ENCODE results near the gene SPDYE4.

DNA sequence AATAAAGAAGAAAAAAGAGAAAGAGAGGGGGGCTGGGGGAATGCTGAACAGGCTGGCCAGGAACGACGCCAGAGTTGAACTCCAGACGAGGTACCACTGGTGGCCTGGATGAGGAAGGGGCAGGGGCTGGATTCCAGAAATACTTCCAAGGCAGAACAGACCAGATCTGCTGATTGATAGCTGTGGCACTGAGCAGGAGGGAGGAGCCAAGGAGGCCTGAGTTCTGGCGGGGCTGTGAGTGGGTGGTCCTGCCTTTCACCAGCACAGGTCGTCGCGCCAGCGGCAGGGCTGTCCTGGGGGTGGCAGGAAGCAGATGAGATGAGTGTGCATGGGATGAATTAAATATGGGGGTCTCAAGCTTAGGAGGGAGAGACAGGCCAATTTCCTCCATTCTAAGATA is 19.2 kb downstream of the SPDYE4 start:
- TF ChIP-seq NFIC (IDR thresholded peaks at IDR 0.05; ENCODE audit: borderline replicate concordance): no peak
- TF ChIP-seq, protein P1, sequence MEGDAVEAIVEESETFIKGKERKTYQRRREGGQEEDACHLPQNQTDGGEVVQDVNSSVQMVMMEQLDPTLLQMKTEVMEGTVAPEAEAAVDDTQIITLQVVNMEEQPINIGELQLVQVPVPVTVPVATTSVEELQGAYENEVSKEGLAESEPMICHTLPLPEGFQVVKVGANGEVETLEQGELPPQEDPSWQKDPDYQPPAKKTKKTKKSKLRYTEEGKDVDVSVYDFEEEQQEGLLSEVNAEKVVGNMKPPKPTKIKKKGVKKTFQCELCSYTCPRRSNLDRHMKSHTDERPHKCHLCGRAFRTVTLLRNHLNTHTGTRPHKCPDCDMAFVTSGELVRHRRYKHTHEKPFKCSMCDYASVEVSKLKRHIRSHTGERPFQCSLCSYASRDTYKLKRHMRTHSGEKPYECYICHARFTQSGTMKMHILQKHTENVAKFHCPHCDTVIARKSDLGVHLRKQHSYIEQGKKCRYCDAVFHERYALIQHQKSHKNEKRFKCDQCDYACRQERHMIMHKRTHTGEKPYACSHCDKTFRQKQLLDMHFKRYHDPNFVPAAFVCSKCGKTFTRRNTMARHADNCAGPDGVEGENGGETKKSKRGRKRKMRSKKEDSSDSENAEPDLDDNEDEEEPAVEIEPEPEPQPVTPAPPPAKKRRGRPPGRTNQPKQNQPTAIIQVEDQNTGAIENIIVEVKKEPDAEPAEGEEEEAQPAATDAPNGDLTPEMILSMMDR (IDR thresholded peaks at IDR 0.05): no peak
- no peak for TF ChIP-seq SIN3A (IDR thresholded peaks at IDR 0.05; ENCODE audit: borderline replicate concordance, low read depth, low read length)
- TF ChIP-seq, protein P2, sequence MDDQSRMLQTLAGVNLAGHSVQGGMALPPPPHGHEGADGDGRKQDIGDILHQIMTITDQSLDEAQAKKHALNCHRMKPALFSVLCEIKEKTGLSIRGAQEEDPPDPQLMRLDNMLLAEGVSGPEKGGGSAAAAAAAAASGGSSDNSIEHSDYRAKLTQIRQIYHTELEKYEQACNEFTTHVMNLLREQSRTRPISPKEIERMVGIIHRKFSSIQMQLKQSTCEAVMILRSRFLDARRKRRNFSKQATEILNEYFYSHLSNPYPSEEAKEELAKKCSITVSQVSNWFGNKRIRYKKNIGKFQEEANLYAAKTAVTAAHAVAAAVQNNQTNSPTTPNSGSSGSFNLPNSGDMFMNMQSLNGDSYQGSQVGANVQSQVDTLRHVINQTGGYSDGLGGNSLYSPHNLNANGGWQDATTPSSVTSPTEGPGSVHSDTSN (IDR thresholded peaks at IDR 0.05): no peak
